Vagina (tissue), 2 donors: ENCODE measurements around the gene DNASE1L1.

Experiments used
- CTCF ChIP-seq, 3 experiments: fragments of 450-650 bp in 2 of 3; fragments of 200-600 bp in 1 of 3; sonication (generic) in 1 of 3; IDR thresholded peaks; one replicate each; pipeline ENCODE4 v1.5.1; 2017 to 2019; ENCODE audit warnings: antibody characterized with exemption in 3 of 3, mild to moderate bottlenecking in 2 of 3, moderate library complexity in 2 of 3
- POLR2AphosphoS5 ChIP-seq, 2 donors: sonication (generic); formaldehyde crosslinking; IDR thresholded peaks; one replicate each; pipeline ENCODE4 v1.9.0; 2017; ENCODE audit warnings: antibody characterized with exemption in 2 of 2, mild to moderate bottlenecking in 2 of 2, low read depth in 1 of 2; ENCODE audit not compliant: insufficient read depth in 1 of 2

- TF ChIP-seq CTCF (IDR thresholded peaks at IDR 0.05) (no peak), POLR2AphosphoS5 (IDR thresholded peaks at IDR 0.05; ENCODE audit: insufficient read depth in 1 of 2, low read depth in 1 of 2) (peak in 1 of 2 donors; percentile 13)
Measured at GRCh38 chrX:154436374-154436982, 27.4 kb upstream of the DNASE1L1 start.
